ENCODE measurements around the gene POLA2. TPM values are rescaled to one million over a fixed set of nuclear protein-coding genes. Genes with fewer than 3 reads are reported as not detected.
A peak's percentile ranks its signal among the peaks of the same experiment; 100 is the strongest.
"Not testable (repeated sequence)": the region's sequence is repeated elsewhere in the genome, so short reads cannot be mapped to it uniquely, and the experiment has no call there.

The POLA2 gene
- total and polyA plus RNA-seq, 2 donors = 7.3 to 21.0 TPM

- 95% methylated on average over 9 of the region's 9 CpGs for WGBS
- H3K9me3 ChIP-seq (ENCODE audit: control insufficient read depth in 2 of 2, insufficient read depth in 1 of 2, low read length in 1 of 2) = no peaks in the 10 kb centered on the region
Measured at GRCh38 chr11:65251476-65251875, 10.3 kb upstream of the POLA2 start.

GRCh38 chr11:65254724-65255123, 7.0 kb upstream of the POLA2 start:
- Histone ChIP-seq H3K4me3 (ENCODE audit: low read length in 2 of 2) (no peak overlapping the region), H3K4me1 (ENCODE audit: control insufficient read depth in 2 of 2, insufficient read depth in 2 of 2, low read length in 2 of 2) (peaks cover 0 to 4% of the 10 kb centered on the region in 2 donors), H3K9me3 (ENCODE audit: control insufficient read depth in 2 of 2, insufficient read depth in 1 of 2, low read length in 1 of 2) (no peaks in the 10 kb centered on the region), H3K36me3 (ENCODE audit: control insufficient read depth in 2 of 2, insufficient read depth in 2 of 2, low read length in 1 of 2) (no peaks in the 10 kb centered on the region), H3K27ac (ENCODE audit: low read depth in 1 of 2, low read length in 1 of 2) (no peak overlapping the region), H3K27me3 (ENCODE audit: control insufficient read depth in 2 of 2, insufficient read depth in 1 of 2, low read length in 1 of 2) (peaks cover 0 to 3% of the 10 kb centered on the region in 2 donors)
- DNase-seq (ENCODE audit: low read depth in 6 of 9, low spot score in 9 of 9) = no peak
- 92% methylated on average over 6 of the region's 6 CpGs for WGBS

More at GRCh38 chr11:65251476-65251875, 10.3 kb upstream of the POLA2 start:
- peaks cover 0 to 3% of the 10 kb centered on the region in 2 donors for H3K27me3 ChIP-seq (ENCODE audit: control insufficient read depth in 2 of 2, insufficient read depth in 1 of 2, low read length in 1 of 2)
- no peaks in the 10 kb centered on the region for H3K36me3 ChIP-seq (ENCODE audit: control insufficient read depth in 2 of 2, insufficient read depth in 2 of 2, low read length in 1 of 2)
- no peak overlapping the region for H3K27ac ChIP-seq (ENCODE audit: low read depth in 1 of 2, low read length in 1 of 2)
- H3K4me3 ChIP-seq (ENCODE audit: low read length in 2 of 2) = no peak overlapping the region
- DNase-seq (ENCODE audit: low read depth in 6 of 9, low spot score in 9 of 9) = no peak
- peaks cover 0 to 4% of the 10 kb centered on the region in 2 donors for H3K4me1 ChIP-seq (ENCODE audit: control insufficient read depth in 2 of 2, insufficient read depth in 2 of 2, low read length in 2 of 2)

- Histone ChIP-seq H3K27ac (ENCODE audit: low read depth in 1 of 2, low read length in 1 of 2) (no peak overlapping the region), H3K4me1 (ENCODE audit: control insufficient read depth in 2 of 2, insufficient read depth in 2 of 2, low read length in 2 of 2) (peaks cover 10 to 26% of the 10 kb centered on the region in 2 donors), H3K36me3 (ENCODE audit: control insufficient read depth in 2 of 2, insufficient read depth in 2 of 2, low read length in 1 of 2) (no peaks in the 10 kb centered on the region), H3K27me3 (ENCODE audit: control insufficient read depth in 2 of 2, insufficient read depth in 1 of 2, low read length in 1 of 2) (no peaks in the 10 kb centered on the region), H3K9me3 (ENCODE audit: control insufficient read depth in 2 of 2, insufficient read depth in 1 of 2, low read length in 1 of 2) (peaks cover 0 to 4% of the 10 kb centered on the region in 2 donors), H3K4me3 (ENCODE audit: low read length in 2 of 2) (no peak overlapping the region)
- 95% methylated on average over 5 of the region's 5 CpGs for WGBS
- DNase-seq (ENCODE audit: low read depth in 6 of 9, low spot score in 9 of 9) = no peak
Measured at GRCh38 chr11:65258988-65259387, 2.8 kb upstream of the POLA2 start.

- 98% methylated on average over 17 of the region's 17 CpGs for WGBS
- H3K9me3 ChIP-seq (ENCODE audit: control insufficient read depth in 2 of 2, insufficient read depth in 1 of 2, low read length in 1 of 2) = peaks cover 0 to 4% of the 10 kb centered on the region in 2 donors
Measured at GRCh38 chr11:65260302-65260701, 1.5 kb upstream of the POLA2 start.

GRCh38 chr11:65260756-65261590, 789 bp upstream of the POLA2 start:
- DNase-seq (ENCODE audit: low read depth in 6 of 9, low spot score in 9 of 9) = no peak
- 68% methylated on average over 26 of the region's 26 CpGs for WGBS
- Histone ChIP-seq H3K4me1 (ENCODE audit: control insufficient read depth in 2 of 2, insufficient read depth in 2 of 2, low read length in 2 of 2) (peaks cover 10 to 26% of the 10 kb centered on the region in 2 donors), H3K27ac (ENCODE audit: low read depth in 1 of 2, low read length in 1 of 2) (peak overlapping the region; percentile 86 to 88), H3K4me3 (ENCODE audit: low read length in 2 of 2) (peak overlapping the region; percentile 72 to 89), H3K27me3 (ENCODE audit: control insufficient read depth in 2 of 2, insufficient read depth in 1 of 2, low read length in 1 of 2) (no peaks in the 10 kb centered on the region), H3K9me3 (ENCODE audit: control insufficient read depth in 2 of 2, insufficient read depth in 1 of 2, low read length in 1 of 2) (peaks cover 0 to 4% of the 10 kb centered on the region in 2 donors), H3K36me3 (ENCODE audit: control insufficient read depth in 2 of 2, insufficient read depth in 2 of 2, low read length in 1 of 2) (peaks cover 3 to 14% of the 10 kb centered on the region in 2 donors)

More at GRCh38 chr11:65260302-65260701, 1.5 kb upstream of the POLA2 start:
- Histone ChIP-seq H3K27ac (ENCODE audit: low read depth in 1 of 2, low read length in 1 of 2) (no peak overlapping the region), H3K36me3 (ENCODE audit: control insufficient read depth in 2 of 2, insufficient read depth in 2 of 2, low read length in 1 of 2) (peaks cover under 1 to 9% of the 10 kb centered on the region in 2 donors), H3K27me3 (ENCODE audit: control insufficient read depth in 2 of 2, insufficient read depth in 1 of 2, low read length in 1 of 2) (no peaks in the 10 kb centered on the region), H3K4me3 (ENCODE audit: low read length in 2 of 2) (no peak overlapping the region), H3K4me1 (ENCODE audit: control insufficient read depth in 2 of 2, insufficient read depth in 2 of 2, low read length in 2 of 2) (peaks cover 10 to 26% of the 10 kb centered on the region in 2 donors)
- DNase-seq (ENCODE audit: low read depth in 6 of 9, low spot score in 9 of 9) = no peak

- Histone ChIP-seq H3K4me1 (ENCODE audit: control insufficient read depth in 2 of 2, insufficient read depth in 2 of 2, low read length in 2 of 2) (peaks cover 10 to 26% of the 10 kb centered on the region in 2 donors), H3K36me3 (ENCODE audit: control insufficient read depth in 2 of 2, insufficient read depth in 2 of 2, low read length in 1 of 2) (peaks cover 9 to 21% of the 10 kb centered on the region in 2 donors), H3K27me3 (ENCODE audit: control insufficient read depth in 2 of 2, insufficient read depth in 1 of 2, low read length in 1 of 2) (no peaks in the 10 kb centered on the region), H3K27ac (ENCODE audit: low read depth in 1 of 2, low read length in 1 of 2) (peak overlapping the region; percentile 85 to 88), H3K9me3 (ENCODE audit: control insufficient read depth in 2 of 2, insufficient read depth in 1 of 2, low read length in 1 of 2) (peaks cover 0 to 4% of the 10 kb centered on the region in 2 donors), H3K4me3 (ENCODE audit: low read length in 2 of 2) (peak overlapping the region; percentile 72 to 89)
- peak in 2 of 9 donors; percentile 16 to 56 for DNase-seq (ENCODE audit: low read depth in 6 of 9, low spot score in 9 of 9)
- WGBS = under 1% methylated on average over 16 of the region's 16 CpGs
Measured at GRCh38 chr11:65262381-65262680, 569 bp downstream of the POLA2 start.

GRCh38 chr11:65262776-65263175, 1.0 kb downstream of the POLA2 start:
- no peaks in the 10 kb centered on the region for H3K27me3 ChIP-seq (ENCODE audit: control insufficient read depth in 2 of 2, insufficient read depth in 1 of 2, low read length in 1 of 2)
- peak overlapping the region; percentile 33 to 85 for H3K27ac ChIP-seq (ENCODE audit: low read depth in 1 of 2, low read length in 1 of 2)
- peak overlapping the region; percentile 72 to 89 for H3K4me3 ChIP-seq (ENCODE audit: low read length in 2 of 2)
- peak in 1 of 9 donors; percentile 24 for DNase-seq (ENCODE audit: low read depth in 6 of 9, low spot score in 9 of 9)
- H3K9me3 ChIP-seq (ENCODE audit: control insufficient read depth in 2 of 2, insufficient read depth in 1 of 2, low read length in 1 of 2) = peaks cover 0 to 4% of the 10 kb centered on the region in 2 donors
- peaks cover 12 to 25% of the 10 kb centered on the region in 2 donors for H3K36me3 ChIP-seq (ENCODE audit: control insufficient read depth in 2 of 2, insufficient read depth in 2 of 2, low read length in 1 of 2)
- WGBS = 23% methylated on average over 6 of the region's 6 CpGs
- H3K4me1 ChIP-seq (ENCODE audit: control insufficient read depth in 2 of 2, insufficient read depth in 2 of 2, low read length in 2 of 2) = peaks cover 10 to 26% of the 10 kb centered on the region in 2 donors

GRCh38 chr11:65264747-65265146, 3.0 kb downstream of the POLA2 start:
- WGBS = 99% methylated on average over 11 of the region's 11 CpGs
- not testable (repeated sequence) for H3K9me3 ChIP-seq (ENCODE audit: control insufficient read depth in 2 of 2, insufficient read depth in 1 of 2, low read length in 1 of 2); H3K4me3 ChIP-seq (ENCODE audit: low read length in 2 of 2); H3K27ac ChIP-seq (ENCODE audit: low read depth in 1 of 2, low read length in 1 of 2); H3K27me3 ChIP-seq (ENCODE audit: control insufficient read depth in 2 of 2, insufficient read depth in 1 of 2, low read length in 1 of 2); DNase-seq (ENCODE audit: low read depth in 6 of 9, low spot score in 9 of 9)
- Histone ChIP-seq H3K4me1 (ENCODE audit: control insufficient read depth in 2 of 2, insufficient read depth in 2 of 2, low read length in 2 of 2) (peaks cover 10 to 26% of the 10 kb centered on the region in 2 donors), H3K36me3 (ENCODE audit: control insufficient read depth in 2 of 2, insufficient read depth in 2 of 2, low read length in 1 of 2) (peaks cover 12 to 37% of the 10 kb centered on the region in 2 donors)

- Histone ChIP-seq H3K27ac (ENCODE audit: low read depth in 1 of 2, low read length in 1 of 2) (no peak overlapping the region), H3K36me3 (ENCODE audit: control insufficient read depth in 2 of 2, insufficient read depth in 2 of 2, low read length in 1 of 2) (peaks cover 27 to 51% of the 10 kb centered on the region in 2 donors), H3K4me3 (ENCODE audit: low read length in 2 of 2) (no peak overlapping the region), H3K27me3 (ENCODE audit: control insufficient read depth in 2 of 2, insufficient read depth in 1 of 2, low read length in 1 of 2) (no peaks in the 10 kb centered on the region), H3K4me1 (ENCODE audit: control insufficient read depth in 2 of 2, insufficient read depth in 2 of 2, low read length in 2 of 2) (peaks cover 7 to 20% of the 10 kb centered on the region in 2 donors), H3K9me3 (ENCODE audit: control insufficient read depth in 2 of 2, insufficient read depth in 1 of 2, low read length in 1 of 2) (peaks cover 0 to 4% of the 10 kb centered on the region in 2 donors)
- whole genome bisulfite sequencing = 92% methylated on average over 2 of the region's 2 CpGs
- DNase-seq (ENCODE audit: low read depth in 6 of 9, low spot score in 9 of 9) = no peak
Measured at GRCh38 chr11:65266210-65266609, 4.4 kb downstream of the POLA2 start.

Measured in thymus (tissue), 11 donors.